Testis (tissue), 2 donors: ENCODE data around the gene TAT.

ENCODE experiments used
- CTCF ChIP-seq, 3 experiments: fragments of 450-650 bp in 2 of 3; fragments of 200-600 bp in 1 of 3; sonication (generic) in 1 of 3; IDR thresholded peaks; one replicate each; pipeline ENCODE4 v1.5.1; 2016 to 2019; ENCODE audit warnings: antibody characterized with exemption in 3 of 3, mild to moderate bottlenecking in 2 of 3, moderate library complexity in 1 of 3
- POLR2A ChIP-seq: fragments of 450-650 bp; IDR thresholded peaks from one replicate; pipeline ENCODE4 v1.6.1; 2017; ENCODE audit warnings: antibody characterized with exemption, mild to moderate bottlenecking, moderate library complexity

DNA sequence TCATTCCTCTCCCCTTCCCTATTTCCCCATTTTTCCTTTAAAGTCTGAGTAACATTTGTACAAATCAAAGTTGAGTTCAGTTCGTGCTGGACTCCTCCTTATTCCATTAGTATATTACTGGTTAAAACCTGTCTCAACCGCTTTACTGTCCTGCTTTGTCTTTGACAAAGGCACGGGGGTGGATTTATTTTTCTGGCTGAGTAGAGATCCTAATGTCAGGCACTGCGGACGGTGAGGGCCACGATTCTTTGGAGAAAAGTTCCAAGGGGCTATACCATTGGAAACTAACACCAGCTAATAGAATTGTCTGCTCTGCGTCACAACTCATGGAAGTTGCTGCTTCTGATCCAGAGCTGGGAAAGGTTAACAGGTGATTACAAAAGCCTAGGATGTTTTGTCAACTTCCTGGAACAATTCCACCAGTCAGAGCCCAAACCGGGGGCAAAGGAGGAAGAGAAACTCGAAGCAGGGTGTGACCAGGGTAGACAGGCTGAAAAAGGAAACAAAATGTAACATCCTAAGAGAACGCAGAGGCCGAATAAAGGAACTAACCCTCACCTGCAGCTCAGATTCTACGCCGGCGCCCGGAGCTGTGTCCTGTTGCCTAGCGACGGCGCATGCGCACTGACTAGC lies 12.4 kb downstream of the TAT start:
- TF ChIP-seq CTCF (IDR thresholded peaks at IDR 0.05), result no peak
- no peak for TF ChIP-seq POLR2A
